IPS-NIHi7 (cell line): ENCODE data around the gene KDM4F.
A peak's percentile ranks its signal among the peaks of the same experiment; 100 is the strongest.

ENCODE experiments used
- DNase-seq: peaks from one replicate; pipeline ENCODE4 v3.0.0; 2012; ENCODE audit warnings: mixed read lengths; ENCODE audit errors: extremely low spot score

The KDM4F gene

GRCh38 chr11:95065336-95065735 is 16.1 kb downstream of the KDM4F start:
- no peak for DNase-seq

GRCh38 chr11:95066716-95067038 is 17.5 kb downstream of the KDM4F start, which contains the start of gene SRSF8:
SRSF8 (plus strand) TSS chr11:95066919; CDS start chr11:95067227, 308 bp downstream.
- no peak for DNase-seq

GRCh38 chr11:95067039-95067840 is 18.0 kb downstream of the KDM4F start:
- peak; percentile 63 for DNase-seq

- DNase-seq, result no peak
Measured at GRCh38 chr11:95067841-95068219, 18.6 kb downstream of the KDM4F start.

GRCh38 chr11:95068549-95068948 is 19.3 kb downstream of the KDM4F start:
- DNase-seq, result no peak

GRCh38 chr11:95070471-95070870 is 21.2 kb downstream of the KDM4F start:
- no peak for DNase-seq

GRCh38 chr11:95072948-95073347 is 23.7 kb downstream of the KDM4F start:
- DNase-seq, result no peak

GRCh38 chr11:95074792-95075563 is 25.8 kb downstream of the KDM4F start:
- no peak for DNase-seq

- no peak for DNase-seq
Measured at GRCh38 chr11:95076416-95076815, 27.2 kb downstream of the KDM4F start.

GRCh38 chr11:95076981-95077380 is 27.8 kb downstream of the KDM4F start:
- no peak for DNase-seq

- DNase-seq, result no peak
Measured at GRCh38 chr11:95078526-95078925, 29.3 kb downstream of the KDM4F start.

GRCh38 chr11:95081010-95081409 is 31.8 kb downstream of the KDM4F start:
- no peak for DNase-seq

- DNase-seq, result no peak
Measured at GRCh38 chr11:95081412-95081811, 32.2 kb downstream of the KDM4F start.

GRCh38 chr11:95082576-95083001 is 33.4 kb downstream of the KDM4F start:
- DNase-seq, result no peak

- no peak for DNase-seq
Measured at GRCh38 chr11:95084509-95084908, 35.3 kb downstream of the KDM4F start.

GRCh38 chr11:95085117-95085816 is 36.0 kb downstream of the KDM4F start:
- no peak for DNase-seq

GRCh38 chr11:95086151-95086550 is 36.9 kb downstream of the KDM4F start:
- no peak for DNase-seq

- DNase-seq, result no peak
Measured at GRCh38 chr11:95086836-95087570, 37.8 kb downstream of the KDM4F start.

GRCh38 chr11:95088946-95089619 is 39.9 kb downstream of the KDM4F start:
- no peak for DNase-seq

- DNase-seq, result peak; percentile 88
Measured at GRCh38 chr11:95089620-95090542, 40.7 kb downstream of the KDM4F start, which contains the start of gene ENDOD1. ENDOD1 (plus strand) TSS chr11:95089846; CDS start chr11:95089928, 82 bp downstream.
